ENCODE measurements around the gene AKT1. TPM values are rescaled to one million over a fixed set of nuclear protein-coding genes. Genes with fewer than 3 reads are reported as not detected.

The AKT1 gene
- total RNA-seq, 1 experiment from 2014 or later, result 173 TPM

DNA sequence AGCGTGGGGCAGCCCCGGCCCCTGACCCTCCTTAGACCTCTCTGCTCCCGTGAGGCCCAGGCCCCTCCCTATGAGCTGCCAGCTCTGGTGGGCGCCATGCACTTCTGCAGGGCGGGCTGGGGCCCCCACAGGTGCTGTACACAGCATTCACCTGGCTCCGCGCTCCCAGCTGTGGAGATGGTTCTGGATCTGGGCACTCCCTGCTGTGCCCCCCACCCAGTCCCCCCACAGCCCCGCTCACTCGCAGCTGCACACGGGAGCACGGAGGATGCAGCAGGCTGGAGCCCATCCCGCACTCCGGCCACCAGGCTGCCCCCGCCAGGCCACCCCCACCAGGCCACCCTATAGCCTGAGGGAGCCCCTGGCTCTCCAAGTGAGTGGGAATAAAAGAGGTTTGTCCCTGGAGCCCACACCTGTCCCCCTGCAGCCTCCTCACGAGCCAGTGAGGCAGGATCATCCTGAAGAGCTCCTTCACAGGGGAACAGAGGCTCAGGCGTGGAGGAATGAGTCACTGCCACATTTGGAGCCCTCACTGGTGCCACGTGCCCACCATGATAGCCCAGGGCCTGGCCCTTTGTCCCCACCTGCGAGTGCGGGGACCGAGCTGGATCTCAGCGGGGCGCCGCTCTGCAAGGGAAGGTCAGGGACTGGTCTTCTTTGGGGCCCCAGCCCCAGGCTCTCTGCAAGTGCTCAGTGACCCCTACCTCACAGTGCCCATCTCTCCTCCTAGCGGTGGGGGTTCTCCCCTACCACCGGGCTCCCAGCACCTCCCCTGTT, 69.6 kb downstream of the AKT1 start:
- no peak for DNase-seq (ENCODE audit: low read depth)

GRCh38 chr14:104724981-104725771, 70.4 kb downstream of the AKT1 start:
- no peak for DNase-seq (ENCODE audit: low read depth)

- no peak for DNase-seq (ENCODE audit: low read depth)
Observed at GRCh38 chr14:104724407-104724980, 71.1 kb downstream of the AKT1 start.

DNA sequence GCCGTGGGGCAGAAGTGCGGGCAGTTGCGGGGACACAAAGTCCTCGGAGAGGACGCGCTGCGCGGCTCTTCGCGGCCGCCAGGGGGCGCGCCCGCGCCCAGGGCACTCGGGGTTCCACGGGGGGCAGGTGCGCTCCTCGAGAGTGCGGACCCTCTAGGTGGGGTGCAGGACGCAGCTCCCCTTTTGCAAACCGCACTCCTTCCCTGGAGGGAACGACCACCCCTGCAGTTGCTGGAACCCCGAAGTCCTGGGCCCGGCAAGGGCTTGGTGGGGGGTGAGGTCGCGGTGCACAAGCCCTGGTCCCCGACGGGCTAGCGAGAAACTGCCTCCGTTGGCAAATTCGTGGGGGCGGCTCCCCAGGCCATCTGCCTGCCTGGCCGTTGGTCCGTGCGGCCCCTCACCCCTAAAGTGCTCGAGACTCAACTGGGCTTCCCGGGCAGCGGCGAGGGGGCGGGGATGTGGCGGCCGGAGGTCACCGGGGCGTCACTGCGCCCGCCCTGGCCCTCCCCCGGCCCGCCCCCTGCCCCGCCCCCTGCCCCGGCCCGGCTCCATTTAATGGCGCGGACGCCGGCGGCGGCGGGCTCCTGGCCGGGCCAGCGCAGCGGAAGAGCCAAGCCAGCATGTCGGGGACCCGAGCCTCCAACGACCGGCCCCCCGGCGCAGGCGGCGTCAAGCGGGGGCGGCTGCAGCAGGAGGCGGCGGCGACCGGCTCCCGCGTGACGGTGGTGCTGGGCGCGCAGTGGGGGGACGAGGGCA, 71.7 kb downstream of the AKT1 start, which contains the start of gene ADSS1:
TSS of gene ADSS1 (plus strand) at position 579 of the 756 bp plus-strand sequence. CDS start at position 621, 42 bp downstream.
- DNase-seq (ENCODE audit: low read depth), result no peak

GRCh38 chr14:104722938-104723650, 72.5 kb downstream of the AKT1 start:
- no peak for DNase-seq (ENCODE audit: low read depth)

- DNase-seq (ENCODE audit: low read depth), result no peak
Observed at GRCh38 chr14:104721505-104722431, 73.8 kb downstream of the AKT1 start.

Other genes starting within 250 kb of the AKT1 start
- gene C14orf180, start 216.0 kb downstream of the AKT1 start, total RNA-seq (2014; rRNA removed; shearing (Covaris generic)), result not detected in 2 replicates
- 0.34 TPM in 1 of 2 replicates, not detected in the other for gene TMEM179, start 191.0 kb downstream of the AKT1 start, total RNA-seq (2014; rRNA removed; shearing (Covaris generic))
- 57.7 and 80.0 TPM in 2 replicates for gene INF2, start 106.1 kb downstream of the AKT1 start, total RNA-seq (2014; rRNA removed; shearing (Covaris generic))
- 2.1 and 2.8 TPM in 2 replicates for gene ADSS1, start 71.5 kb downstream of the AKT1 start, total RNA-seq (2014; rRNA removed; shearing (Covaris generic))
- gene SIVA1, start 42.6 kb downstream of the AKT1 start, total RNA-seq (2014; rRNA removed; shearing (Covaris generic)), result 139 and 242 TPM in 2 replicates
- gene ZBTB42, start 5.4 kb upstream of the AKT1 start, total RNA-seq (2014; rRNA removed; shearing (Covaris generic)), result 4.6 and 5.5 TPM in 2 replicates
- 17.9 and 21.3 TPM in 2 replicates for gene CEP170B, start 69.5 kb upstream of the AKT1 start, total RNA-seq (2014; rRNA removed; shearing (Covaris generic))
- gene PLD4, start 129.1 kb upstream of the AKT1 start, total RNA-seq (2014; rRNA removed; shearing (Covaris generic)), result 0.02 and 0.10 TPM in 2 replicates
- gene AHNAK2, start 182.6 kb upstream of the AKT1 start, total RNA-seq (2014; rRNA removed; shearing (Covaris generic)), result 52.6 and 54.6 TPM in 2 replicates
- 5.1 and 5.4 TPM in 2 replicates for gene CLBA1, start 190.0 kb upstream of the AKT1 start, total RNA-seq (2014; rRNA removed; shearing (Covaris generic))
- gene CDCA4, start 225.3 kb upstream of the AKT1 start, total RNA-seq (2014; rRNA removed; shearing (Covaris generic)), result 70.9 and 87.9 TPM in 2 replicates

Data from HT1080 (cell line).